Testis (tissue), 3 donors: ENCODE data around the gene ZBTB17. TPM values are rescaled to one million over a fixed set of nuclear protein-coding genes. Genes with fewer than 3 reads are reported as not detected.

ENCODE experiments used
- DNase-seq: peaks from one replicate; pipeline ENCODE4 v3.0.0-alpha.2; 2019
- H3K27ac ChIP-seq, 2 donors: fragments of 200-600 bp; sonication (generic); one replicate each; pipeline ENCODE4 v1.5.1; 2019
- H3K27me3 ChIP-seq: fragments of 200-600 bp; sonication (generic); one replicate; pipeline ENCODE4 v1.5.1; 2019
- H3K36me3 ChIP-seq: fragments of 200-600 bp; sonication (generic); one replicate; pipeline ENCODE4 v1.5.1; 2017; ENCODE audit warnings: low read depth; ENCODE audit errors: missing control alignments
- H3K4me1 ChIP-seq: fragments of 200-600 bp; sonication (generic); one replicate; pipeline ENCODE4 v1.5.1; 2019
- H3K4me3 ChIP-seq, 2 donors: fragments of 200-600 bp; sonication (generic); one replicate each; pipeline ENCODE4 v1.5.1; 2017 to 2019
- H3K9me3 ChIP-seq: fragments of 200-600 bp; sonication (generic); one replicate; pipeline ENCODE4 v1.5.1; 2017
- POLR2A ChIP-seq: fragments of 450-650 bp; IDR thresholded peaks from one replicate; pipeline ENCODE4 v1.6.1; 2017; ENCODE audit warnings: antibody characterized with exemption, mild to moderate bottlenecking, moderate library complexity
- WGBS, 2 donors: methylation state at CpG; one replicate each; pipeline ENCODE4 v1.1.5; 2018; 5-methylcytosine and 5-hydroxymethylcytosine counted together
- intact Hi-C: fragments of 100-400 bp; cut with DNase I; formaldehyde crosslinking; loops from one replicate; pipeline ENCODE4 v1.15.1; 2023; ENCODE audit warnings: low total_unique reads
- polyA plus RNA-seq: library from polyadenylated mRNA; stranded (reverse); fragments of 350-450 nt; fragmentation: Illumina TruSeq; extraction: RNeasy Lipid Tissue Mini Kit (QIAGEN cat#74804); gene quantifications from one replicate; pipeline ENCODE4 v1.2.3, GENCODE V29; 2014; ENCODE audit warnings: low read depth, low replicate concordance; ENCODE audit not compliant: insufficient read depth
- total RNA-seq, 2 donors: library from RNA; depleted of rRNA; stranded (reverse); fragments of >200 nt; gene quantifications; one replicate each; pipeline ENCODE4 v1.2.3, GENCODE V29; 2016
- TF ChIP-seq, protein P1 (sequence below), 3 experiments: fragments of 450-650 bp in 2 of 3; fragments of 200-600 bp in 1 of 3; sonication (generic) in 1 of 3; IDR thresholded peaks; one replicate each; pipeline ENCODE4 v1.5.1; 2016 to 2019; ENCODE audit warnings: antibody characterized with exemption in 3 of 3, mild to moderate bottlenecking in 2 of 3, moderate library complexity in 1 of 3

The ZBTB17 gene
- total and polyA plus RNA-seq, 3 donors from 2014 or later = 53.6 to 65.8 (median 60.2) TPM

DNA sequence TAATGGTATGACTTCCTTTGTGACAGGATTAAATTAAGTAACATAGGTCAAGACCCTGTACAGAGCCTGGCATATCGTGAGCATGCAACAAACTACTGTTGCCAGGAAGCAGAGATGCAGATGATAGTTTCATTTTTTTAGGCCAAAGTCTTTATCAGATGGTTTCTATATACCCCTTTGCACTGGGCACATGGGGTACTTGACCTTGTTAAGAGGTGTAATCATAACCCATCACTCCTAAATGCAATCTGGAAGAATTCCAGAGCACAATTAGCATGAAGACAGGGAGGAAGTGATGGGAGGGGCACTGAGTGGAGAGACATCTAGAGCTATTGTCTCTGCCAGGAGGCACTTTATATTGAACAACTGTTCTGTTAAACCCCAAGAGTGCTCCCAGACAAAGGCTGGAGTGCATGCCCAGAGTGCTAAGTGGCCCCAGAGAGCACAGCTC is 22.1 kb downstream of the ZBTB17 start:
- DNase-seq = no peak
- Histone ChIP-seq H3K4me3 (no peak overlapping the region), H3K27ac (peak overlapping the region in 1 of 2 donors; percentile 95), H3K27me3 (no peaks in the 10 kb centered on the region), H3K36me3 (no peaks in the 10 kb centered on the region), H3K4me1 (peaks cover 52% of the 10 kb centered on the region), H3K9me3 (no peaks in the 10 kb centered on the region)
- intact Hi-C loops = no loop called here
- TF ChIP-seq, protein P1, sequence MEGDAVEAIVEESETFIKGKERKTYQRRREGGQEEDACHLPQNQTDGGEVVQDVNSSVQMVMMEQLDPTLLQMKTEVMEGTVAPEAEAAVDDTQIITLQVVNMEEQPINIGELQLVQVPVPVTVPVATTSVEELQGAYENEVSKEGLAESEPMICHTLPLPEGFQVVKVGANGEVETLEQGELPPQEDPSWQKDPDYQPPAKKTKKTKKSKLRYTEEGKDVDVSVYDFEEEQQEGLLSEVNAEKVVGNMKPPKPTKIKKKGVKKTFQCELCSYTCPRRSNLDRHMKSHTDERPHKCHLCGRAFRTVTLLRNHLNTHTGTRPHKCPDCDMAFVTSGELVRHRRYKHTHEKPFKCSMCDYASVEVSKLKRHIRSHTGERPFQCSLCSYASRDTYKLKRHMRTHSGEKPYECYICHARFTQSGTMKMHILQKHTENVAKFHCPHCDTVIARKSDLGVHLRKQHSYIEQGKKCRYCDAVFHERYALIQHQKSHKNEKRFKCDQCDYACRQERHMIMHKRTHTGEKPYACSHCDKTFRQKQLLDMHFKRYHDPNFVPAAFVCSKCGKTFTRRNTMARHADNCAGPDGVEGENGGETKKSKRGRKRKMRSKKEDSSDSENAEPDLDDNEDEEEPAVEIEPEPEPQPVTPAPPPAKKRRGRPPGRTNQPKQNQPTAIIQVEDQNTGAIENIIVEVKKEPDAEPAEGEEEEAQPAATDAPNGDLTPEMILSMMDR (IDR thresholded peaks at IDR 0.05) = no peak
- no peak for TF ChIP-seq POLR2A
- WGBS, 2 donors = 27 to 55% methylated on average over 1 of the region's 1 CpG

DNA sequence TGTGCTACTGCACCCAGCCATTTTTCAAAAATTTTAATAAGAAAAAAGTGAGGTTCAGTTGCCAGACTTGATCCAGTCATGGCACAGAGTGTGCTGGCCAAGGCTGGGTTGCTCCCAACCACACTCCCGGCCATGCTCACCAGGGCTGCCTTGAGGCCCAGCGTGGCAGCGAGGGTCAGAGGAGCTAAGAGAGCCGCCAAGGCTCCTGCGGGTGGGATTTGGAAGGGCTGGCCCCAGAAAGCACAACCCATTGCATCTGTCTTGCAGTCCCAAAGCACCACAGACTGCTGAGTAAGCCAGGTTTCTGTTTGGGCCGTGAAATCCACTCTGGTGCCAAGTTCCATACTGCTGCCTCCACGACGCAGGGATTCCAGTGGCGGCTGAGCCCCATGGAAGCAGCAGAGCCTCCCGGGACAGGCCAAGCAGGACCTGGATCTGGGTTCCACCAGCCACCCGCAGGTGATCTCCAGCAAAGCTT is 22.6 kb downstream of the ZBTB17 start:
- no peak overlapping the region for H3K4me3 ChIP-seq
- intact Hi-C loops = no loop called here
- no peaks in the 10 kb centered on the region for H3K9me3 ChIP-seq
- 75 to 80% methylated on average over 6 to 11 of the region's 11 CpGs for WGBS, 2 donors
- TF ChIP-seq, protein P1 (IDR thresholded peaks at IDR 0.05) = no peak
- TF ChIP-seq POLR2A = no peak
- peak overlapping the region in 1 of 2 donors; percentile 95 for H3K27ac ChIP-seq
- peaks cover 57% of the 10 kb centered on the region for H3K4me1 ChIP-seq
- H3K27me3 ChIP-seq = no peaks in the 10 kb centered on the region
- DNase-seq = no peak
- H3K36me3 ChIP-seq = no peaks in the 10 kb centered on the region

DNA sequence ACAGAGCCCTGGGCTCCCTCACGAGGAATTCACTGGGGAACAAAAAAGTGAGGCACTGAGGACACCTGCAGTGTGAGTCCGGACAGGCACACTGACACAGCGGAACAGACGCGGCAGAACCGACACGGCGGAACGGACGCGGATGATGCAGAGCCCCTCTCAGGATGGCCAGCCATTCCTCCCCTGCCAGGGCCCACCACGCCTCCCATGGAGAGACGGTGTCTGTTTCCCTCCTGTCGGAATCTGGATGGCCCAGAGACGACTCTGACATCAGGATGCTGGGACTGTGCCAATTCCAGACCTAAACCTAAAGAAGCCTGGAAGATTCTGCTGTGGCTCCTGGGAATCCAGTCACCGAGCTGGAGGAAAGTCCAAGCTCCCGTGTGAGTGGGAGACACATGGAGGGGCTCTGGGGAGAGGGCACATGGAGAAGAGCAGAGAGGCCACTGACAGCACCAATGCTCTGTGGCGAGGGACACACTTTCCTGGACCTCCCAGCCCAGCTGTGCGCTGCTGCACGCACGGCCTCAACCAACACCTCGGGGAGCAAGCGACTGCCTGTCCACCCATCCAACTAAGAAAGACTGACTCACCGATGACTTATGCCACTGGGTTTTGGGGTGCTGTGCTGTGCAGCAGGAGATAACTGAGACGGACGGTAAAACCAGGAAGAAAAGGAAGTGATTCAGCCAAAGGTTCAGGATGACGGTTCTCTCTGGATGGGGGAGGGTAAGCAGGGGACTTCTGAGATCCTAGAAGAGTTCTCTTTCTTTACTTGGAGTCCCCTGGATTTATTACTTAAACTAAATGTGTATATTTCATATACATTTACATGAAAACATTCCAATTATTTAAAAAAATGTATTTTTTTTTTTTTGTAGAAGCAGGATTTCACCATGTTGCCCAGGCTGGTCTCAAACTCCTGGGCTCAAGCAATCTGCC is 23.3 kb downstream of the ZBTB17 start:
- WGBS, 2 donors = 82 to 86% methylated on average over 27 of the region's 27 CpGs
- peaks cover 65% of the 10 kb centered on the region for H3K4me1 ChIP-seq
- no peaks in the 10 kb centered on the region for H3K36me3 ChIP-seq
- TF ChIP-seq, protein P1 (IDR thresholded peaks at IDR 0.05) = no peak
- TF ChIP-seq POLR2A = no peak
- H3K27ac ChIP-seq = peak overlapping the region; percentile 94 to 95
- no peaks in the 10 kb centered on the region for H3K9me3 ChIP-seq
- no peaks in the 10 kb centered on the region for H3K27me3 ChIP-seq
- intact Hi-C loops = no loop called here
- no peak overlapping the region for H3K4me3 ChIP-seq
- DNase-seq = no peak

DNA sequence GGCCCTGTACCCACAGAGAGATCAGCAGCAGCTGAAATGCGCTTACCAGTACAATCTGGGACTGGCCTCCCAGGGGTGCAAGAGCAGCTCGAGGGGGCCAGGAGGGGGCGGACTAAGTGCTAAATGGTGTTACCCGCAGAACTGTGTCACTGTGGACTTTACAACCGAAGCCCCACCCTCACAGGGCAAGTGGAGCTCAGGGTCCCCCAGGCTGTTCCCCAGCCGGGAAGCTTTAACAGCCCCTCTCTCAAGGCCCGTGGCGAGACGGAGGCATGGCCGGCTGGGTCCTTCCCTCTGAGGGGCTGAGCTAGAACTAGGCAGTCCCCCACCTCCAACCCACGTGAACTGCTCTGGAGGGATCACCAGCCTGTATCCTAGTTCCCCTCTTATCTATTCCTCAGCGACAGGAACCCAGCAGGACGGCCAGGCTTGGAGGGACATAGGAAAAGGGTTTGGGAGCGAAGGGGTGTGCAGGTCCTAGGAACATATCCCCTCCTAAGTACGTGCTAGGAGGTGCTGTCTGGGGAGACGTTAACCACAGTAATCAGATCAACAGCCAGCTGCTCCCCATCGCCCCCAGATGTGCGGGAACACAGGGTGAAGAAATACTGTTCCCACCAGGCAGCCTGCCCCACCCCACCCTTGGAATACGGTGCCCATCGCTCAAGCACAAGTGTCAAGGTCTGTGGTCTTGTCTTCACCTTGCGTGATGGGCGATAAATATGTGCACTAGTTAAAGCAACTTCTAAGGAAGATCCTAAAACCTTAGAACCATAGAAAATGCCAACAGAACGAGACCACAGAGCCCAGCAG is 24.4 kb downstream of the ZBTB17 start:
- DNase-seq = no peak
- WGBS, 2 donors = 52 to 61% methylated on average over 19 to 23 of the region's 23 CpGs
- Histone ChIP-seq H3K4me1 (peaks cover 65% of the 10 kb centered on the region), H3K4me3 (no peak overlapping the region), H3K9me3 (no peaks in the 10 kb centered on the region), H3K27me3 (no peaks in the 10 kb centered on the region), H3K27ac (peak overlapping the region; percentile 94 to 95), H3K36me3 (no peaks in the 10 kb centered on the region)
- TF ChIP-seq, protein P1 (IDR thresholded peaks at IDR 0.05) = no peak
- TF ChIP-seq POLR2A = no peak
- intact Hi-C loops = no loop called here
